PC-3 (cell line): ENCODE measurements around the gene KIAA0513. TPM values are rescaled to one million over a fixed set of nuclear protein-coding genes. Genes with fewer than 3 reads are reported as not detected.

Source experiments
- ATAC-seq: fragments of 200-7000 bp; cut with Tn5 transposase; 2 replicates; pipeline ENCODE4 v1.9.1; 2020; ENCODE audit warnings: mild to moderate bottlenecking, moderate library complexity
- BruUV-seq: library from RNA; stranded (reverse); fragments of 400-500 nt; replicated peaks from 2 replicates; lab custom pipeline; 2021; lab: Mats Ljungman, UMichigan
- CTCF ChIA-PET: fragments of 300-600 bp; sonication (Branson Sonifier 250); formaldehyde crosslinking; loops from one replicate; lab custom pipeline; 2022; ENCODE audit warnings: antibody characterized with exemption; lab: Charles Lee
- POLR2A ChIA-PET: fragments of 300-600 bp; sonication (Branson Sonifier 250); formaldehyde crosslinking; loops from one replicate; lab custom pipeline; 2022; ENCODE audit warnings: antibody characterized with exemption; ENCODE audit not compliant: unreplicated experiment; lab: Charles Lee
- DNase-seq: peaks from one replicate; pipeline ENCODE4 v3.0.0-alpha.2; 2015
- H2AFZ ChIP-seq: fragments of 300-600 bp; sonication (generic); 2 replicates; pipeline ENCODE4 v1.6.0; 2016; ENCODE audit warnings: antibody characterized with exemption, low read length
- H3F3A ChIP-seq: fragments of 300-600 bp; sonication (generic); one replicate; pipeline ENCODE4 v1.6.0; 2017; ENCODE audit warnings: antibody characterized with exemption, low read length, control low read depth, mild to moderate bottlenecking; ENCODE audit not compliant: unreplicated experiment
- H3K27ac ChIP-seq: fragments of 300-600 bp; sonication (generic); 2 replicates; pipeline ENCODE4 v1.5.1; 2016; ENCODE audit warnings: mild to moderate bottlenecking, low read length
- H3K27me3 ChIP-seq: fragments of 300-600 bp; sonication (generic); 2 replicates; pipeline ENCODE4 v1.6.1; 2016; ENCODE audit warnings: low read length, mixed read lengths
- H3K36me3 ChIP-seq: fragments of 300-600 bp; sonication (generic); 2 replicates; pipeline ENCODE4 v1.6.1; 2016; ENCODE audit warnings: low read depth, mixed run types, low read length, mixed read lengths
- H3K4me1 ChIP-seq: fragments of 300-600 bp; sonication (generic); 2 replicates; pipeline ENCODE4 v1.5.1; 2016; ENCODE audit warnings: low read length; ENCODE audit not compliant: insufficient read depth
- H3K4me2 ChIP-seq: fragments of 300-600 bp; sonication (generic); 2 replicates; pipeline ENCODE4 v1.6.0; 2016; ENCODE audit warnings: low read length
- H3K4me3 ChIP-seq: fragments of 300-600 bp; sonication (generic); 2 replicates; pipeline ENCODE4 v1.5.1; 2016; ENCODE audit warnings: mild to moderate bottlenecking, low read length, mixed read lengths
- H3K79me2 ChIP-seq: fragments of 300-600 bp; sonication (generic); 2 replicates; pipeline ENCODE4 v1.6.1; 2017; ENCODE audit warnings: low read length, mixed read lengths
- H3K9ac ChIP-seq: fragments of 300-600 bp; sonication (generic); 2 replicates; pipeline ENCODE4 v1.6.0; 2016; ENCODE audit warnings: mild to moderate bottlenecking, low read length
- H3K9me2 ChIP-seq: fragments of 300-600 bp; sonication (generic); replicated peaks from 2 replicates; pipeline ENCODE4 v1.6.1; 2016; ENCODE audit warnings: mixed run types, low read length, mixed read lengths
- H3K9me3 ChIP-seq: fragments of 300-600 bp; sonication (generic); 2 replicates; pipeline ENCODE4 v1.6.1; 2016; ENCODE audit warnings: low read length, mixed read lengths
- H4K20me1 ChIP-seq: fragments of 300-600 bp; sonication (generic); 2 replicates; pipeline ENCODE4 v1.6.1; 2016; ENCODE audit warnings: low read length, mixed read lengths
- CTCF ChIP-seq: fragments of 300-600 bp; sonication (generic); conservative IDR thresholded peaks from 2 replicates; pipeline ENCODE4 v1.5.1; 2017; ENCODE audit warnings: antibody characterized with exemption, low read depth, mild to moderate bottlenecking, low read length
- EZH2 ChIP-seq: fragments of 300-600 bp; sonication (generic); IDR thresholded peaks from one replicate; pipeline ENCODE4 v1.6.1; 2017; ENCODE audit warnings: antibody characterized with exemption, mild to moderate bottlenecking, low read length; ENCODE audit not compliant: unreplicated experiment
- EZH2phosphoT487 ChIP-seq: fragments of 300-600 bp; sonication (generic); IDR thresholded peaks from 2 replicates; pipeline ENCODE4 v1.6.1; 2018; ENCODE audit warnings: mild to moderate bottlenecking, antibody characterized with exemption, low read length, borderline replicate concordance
- intact Hi-C: fragments of 100-400 bp; cut with micrococcal nuclease; formaldehyde crosslinking; loops from 2 replicates; pipeline ENCODE4 v1.9.0; 2023
- total RNA-seq: library from RNA; depleted of rRNA; stranded (reverse); fragments of >200 nt; gene quantifications from 2 replicates; pipeline ENCODE4 v1.2.3, GENCODE V29; 2014

The KIAA0513 gene
- total RNA-seq, 1 experiment from 2014 or later: 7.8 TPM

DNA sequence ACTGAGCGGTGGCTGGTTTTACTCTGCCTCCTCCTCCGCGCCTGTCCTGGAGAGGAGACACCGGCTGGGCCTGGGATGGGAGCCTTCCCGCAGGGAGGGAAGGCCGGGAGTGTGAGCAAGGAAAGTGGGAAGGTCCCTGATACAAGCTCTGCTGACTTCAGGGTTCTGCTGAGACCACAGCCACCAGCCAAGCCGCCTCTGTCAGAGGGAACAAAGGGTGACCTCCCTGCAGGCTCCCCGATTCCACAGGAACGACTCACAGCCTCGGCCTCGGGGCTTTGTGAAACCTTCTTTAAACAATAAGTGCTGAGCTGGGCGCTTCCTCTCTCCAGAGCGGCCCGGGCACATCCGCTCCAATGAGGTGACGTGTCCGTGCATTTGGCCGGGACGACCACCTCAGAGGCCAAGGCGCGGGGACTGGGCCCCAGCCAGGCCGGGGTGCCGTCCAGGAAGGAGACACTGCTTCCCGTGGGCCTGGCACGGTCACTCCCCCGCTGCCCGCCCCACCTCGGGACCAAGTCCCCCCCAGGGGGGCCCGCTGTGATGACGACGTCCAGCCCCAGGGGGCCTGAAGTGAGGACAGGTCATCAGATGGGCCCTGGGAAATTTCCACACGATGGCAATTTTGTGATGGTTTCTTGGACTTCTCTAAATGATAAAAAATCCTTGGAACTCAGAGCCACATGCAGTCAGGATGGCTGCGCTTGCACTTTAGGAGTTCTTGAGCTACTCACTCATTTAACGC, 96.5 kb downstream of the KIAA0513 start:
- Histone ChIP-seq H3F3A (no peaks in the 10 kb centered on the region), H3K9me2 (no peaks in the 10 kb centered on the region), H3K27ac (peak overlapping the region; percentile 44), H3K9ac (no peak overlapping the region), H3K4me3 (no peak overlapping the region), H4K20me1 (no peaks in the 10 kb centered on the region), H3K27me3 (no peaks in the 10 kb centered on the region), H3K79me2 (no peaks in the 10 kb centered on the region), H3K4me2 (peak overlapping the region; percentile 53), H3K9me3 (no peaks in the 10 kb centered on the region), H3K4me1 (peaks cover 17% of the 10 kb centered on the region; the same call in 1 of the 2 replicates), H2AFZ (peak overlapping the region; percentile 75), H3K36me3 (no peaks in the 10 kb centered on the region)
- ChIA-PET CTCF (interaction anchor here (0.9 kb wide), 1 partner anchor 9 kb away, joined by 4 read pairs; no protein-coding TSS in a partner anchor), POLR2A (no interaction called here)
- intact Hi-C loops: no loop called here
- peak; percentile 42 for DNase-seq
- ATAC-seq: peak; percentile 70
- no TSS peak for BruUV-seq
- no peak for TF ChIP-seq CTCF
- no peak for TF ChIP-seq EZH2
- no peak for TF ChIP-seq EZH2phosphoT487

- DNase-seq (no peak), ATAC-seq (no peak)
- CTCF ChIA-PET: interaction anchor here (0.9 kb wide), 1 partner anchor 10 kb away, joined by 4 read pairs; no protein-coding TSS in a partner anchor
- no peaks in the 10 kb centered on the region for H3K9me2 ChIP-seq
- no peaks in the 10 kb centered on the region for H3K36me3 ChIP-seq
- H2AFZ ChIP-seq: 0 out of 2 replicates have a peak overlapping the region, but pooled peaks have one; percentile 75
- H4K20me1 ChIP-seq: no peaks in the 10 kb centered on the region
- no TSS peak for BruUV-seq
- POLR2A ChIA-PET: no interaction called here
- H3K27me3 ChIP-seq: no peaks in the 10 kb centered on the region
- no peaks in the 10 kb centered on the region for H3K79me2 ChIP-seq
- intact Hi-C loops: no loop called here
- no peaks in the 10 kb centered on the region for H3F3A ChIP-seq
- no peak overlapping the region for H3K4me2 ChIP-seq
- no peak for TF ChIP-seq EZH2
- no peak for TF ChIP-seq CTCF
- TF ChIP-seq EZH2phosphoT487: no peak
- H3K9me3 ChIP-seq: no peaks in the 10 kb centered on the region
- H3K9ac ChIP-seq: no peak overlapping the region
- H3K27ac ChIP-seq: 0 out of 2 replicates have a peak overlapping the region, but pooled peaks have one; percentile 44
- H3K4me3 ChIP-seq: no peak overlapping the region
- H3K4me1 ChIP-seq: peaks cover 17% of the 10 kb centered on the region; the same call in 1 of the 2 replicates
Measured at GRCh38 chr16:85124636-85125346, 97.2 kb downstream of the KIAA0513 start.
